Caco-2 (cell line): ENCODE measurements around the gene CTTN. TPM values are rescaled to one million over a fixed set of nuclear protein-coding genes. Genes with fewer than 3 reads are reported as not detected.
A peak's percentile ranks its signal among the peaks of the same experiment; 100 is the strongest.

Experiments
- BruUV-seq: library from RNA; stranded (reverse); fragments of 400-500 nt; replicated peaks from 2 replicates; lab custom pipeline; 2021; lab: Mats Ljungman, UMichigan
- CTCF ChIA-PET: fragments of 300-600 bp; sonication (Branson Sonifier 250); formaldehyde crosslinking; loops from one replicate; lab custom pipeline; 2022; ENCODE audit warnings: antibody characterized with exemption; lab: Charles Lee
- POLR2A ChIA-PET: fragments of 300-600 bp; sonication (Branson Sonifier 250); formaldehyde crosslinking; loops from one replicate; lab custom pipeline; 2022; ENCODE audit warnings: antibody characterized with exemption; lab: Charles Lee
- DNase-seq, 2 experiments: peaks; one replicate each; pipeline versions ENCODE4 v3.0.0 to v3.0.0-alpha.2; 2020 to 2022
- H3K27me3 ChIP-seq: replicated peaks from 2 replicates; pipeline ENCODE4 v1.6.0; 2011; ENCODE audit warnings: low read length; ENCODE audit not compliant: control insufficient read depth, insufficient read depth
- H3K36me3 ChIP-seq: 2 replicates; pipeline ENCODE4 v1.5.1; 2011; ENCODE audit warnings: low read length; ENCODE audit not compliant: control insufficient read depth, insufficient read depth
- H3K4me1 ChIP-seq: fragments of 250-450 bp; sonication (Bioruptor Pico); 2 replicates; pipeline ENCODE4 v1.5.1; 2020; ENCODE audit warnings: mild to moderate bottlenecking
- H3K4me3 ChIP-seq: 2 replicates; pipeline ENCODE4 v1.5.1; 2011; ENCODE audit warnings: low read depth, mild to moderate bottlenecking, control low read depth, low read length
- H3K9me3 ChIP-seq: fragments of 250-450 bp; sonication (Bioruptor Pico); 2 replicates; pipeline ENCODE4 v1.5.1; 2020; ENCODE audit warnings: mild to moderate bottlenecking, moderate library complexity
- H3K27ac Mint-ChIP-seq: one replicate; pipeline ENCODE4 v1.8.0; 2022; ENCODE audit warnings: mixed read lengths; ENCODE audit not compliant: unreplicated experiment
- H3K27me3 Mint-ChIP-seq: one replicate; pipeline ENCODE4 v1.8.0; 2022; ENCODE audit warnings: mixed read lengths; ENCODE audit not compliant: insufficient read depth, unreplicated experiment
- H3K36me3 Mint-ChIP-seq: one replicate; pipeline ENCODE4 v1.8.0; 2022; ENCODE audit warnings: mild to moderate bottlenecking, mixed read lengths; ENCODE audit not compliant: insufficient read depth, unreplicated experiment
- H3K4me1 Mint-ChIP-seq: one replicate; pipeline ENCODE4 v1.8.0; 2022; ENCODE audit warnings: low read depth, mixed read lengths; ENCODE audit not compliant: unreplicated experiment
- H3K4me3 Mint-ChIP-seq: one replicate; pipeline ENCODE4 v1.8.0; 2022; ENCODE audit warnings: mild to moderate bottlenecking, moderate library complexity, mixed read lengths; ENCODE audit not compliant: unreplicated experiment
- H3K9me3 Mint-ChIP-seq: one replicate; pipeline ENCODE4 v1.8.0; 2022; ENCODE audit warnings: mixed read lengths; ENCODE audit not compliant: unreplicated experiment
- intact Hi-C: fragments of 100-400 bp; cut with micrococcal nuclease; formaldehyde crosslinking; loops from one replicate; pipeline ENCODE4 v1.10.0; 2022; ENCODE audit not compliant: unreplicated experiment
- total RNA-seq: library from RNA; stranded (reverse); gene quantifications from 2 replicates; pipeline ENCODE4 v1.2.3, GENCODE V29; 2022
- TF ChIP-seq, protein P1 (sequence below), 2 experiments: fragments of 200-600 bp in 1 of 2; IDR thresholded peaks; 1 replicate in 1 of 2; 2 replicates in 1 of 2; pipeline versions ENCODE4 v1.5.1 to v1.8.0; 2011 to 2022; ENCODE audit warnings: antibody characterized with exemption in 1 of 2, control low read depth in 1 of 2, inconsistent platforms in 1 of 2, low read depth in 1 of 2, low read length in 1 of 2, mild to moderate bottlenecking in 1 of 2, moderate library complexity in 1 of 2; ENCODE audit not compliant: insufficient read depth in 1 of 2, severe bottlenecking in 1 of 2, unreplicated experiment in 1 of 2

Gene CTTN
- total RNA-seq, 1 experiment from 2014 or later, result 502 TPM

DNA sequence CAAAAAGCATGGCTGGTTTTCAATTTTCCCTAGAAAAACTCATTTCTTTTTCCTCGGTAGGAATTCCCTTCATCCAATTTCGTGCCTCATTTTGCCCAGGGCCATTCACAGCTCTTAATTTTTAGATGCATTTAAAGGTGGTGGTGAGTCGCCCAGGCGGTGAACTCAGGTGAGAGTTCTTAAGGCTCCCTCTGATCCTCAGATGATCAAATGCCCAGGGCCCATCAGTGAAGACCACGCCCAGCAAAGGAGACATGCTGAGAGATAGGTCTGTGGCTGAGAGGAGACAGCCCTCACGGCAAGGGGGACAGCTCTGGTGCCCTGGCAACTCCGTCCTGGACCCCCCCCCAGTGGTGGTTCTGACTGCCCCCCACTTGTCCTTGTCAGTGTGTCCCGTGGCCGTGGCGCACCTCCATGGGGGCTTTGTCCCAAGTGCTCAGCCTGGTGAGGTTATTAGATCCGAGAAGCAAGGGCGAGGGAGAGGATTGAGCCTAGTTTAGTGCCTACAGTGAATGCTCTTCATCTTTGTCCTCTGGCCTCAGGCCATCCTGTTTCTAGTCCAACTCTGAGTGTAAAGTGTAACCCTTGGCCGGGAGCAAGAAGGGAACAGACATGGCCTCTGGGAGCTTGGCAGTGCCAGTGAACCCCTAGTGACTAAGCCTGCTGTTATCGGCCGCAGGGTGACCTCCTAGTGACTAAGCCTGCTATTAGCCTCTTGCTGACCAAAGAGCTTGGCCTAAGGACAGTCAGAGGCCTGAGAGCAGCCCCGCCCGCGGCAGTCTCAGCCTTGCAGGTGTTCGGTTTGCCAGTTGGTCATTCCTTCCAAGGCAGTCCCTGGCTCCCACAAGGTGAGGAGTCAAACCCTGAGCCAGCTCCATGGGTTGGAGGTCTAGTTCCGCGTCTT lies 83.5 kb downstream of the CTTN start:
- Mint-ChIP-seq H3K36me3 (peaks cover 50% of the 10 kb centered on the region), H3K4me3 (no peak overlapping the region), H3K4me1 (no peaks in the 10 kb centered on the region), H3K27ac (peak overlapping the region; percentile 46), H3K27me3 (no peaks in the 10 kb centered on the region), H3K9me3 (no peaks in the 10 kb centered on the region)
- Histone ChIP-seq H3K36me3 (no peaks in the 10 kb centered on the region), H3K27me3 (no peaks in the 10 kb centered on the region), H3K4me3 (no peak overlapping the region), H3K4me1 (no peaks in the 10 kb centered on the region; the same call in 1 of the 2 replicates), H3K9me3 (no peaks in the 10 kb centered on the region)
- ChIA-PET POLR2A (no interaction called here), CTCF (no interaction called here)
- BruUV-seq, result no TSS peak
- TF ChIP-seq, protein P1, sequence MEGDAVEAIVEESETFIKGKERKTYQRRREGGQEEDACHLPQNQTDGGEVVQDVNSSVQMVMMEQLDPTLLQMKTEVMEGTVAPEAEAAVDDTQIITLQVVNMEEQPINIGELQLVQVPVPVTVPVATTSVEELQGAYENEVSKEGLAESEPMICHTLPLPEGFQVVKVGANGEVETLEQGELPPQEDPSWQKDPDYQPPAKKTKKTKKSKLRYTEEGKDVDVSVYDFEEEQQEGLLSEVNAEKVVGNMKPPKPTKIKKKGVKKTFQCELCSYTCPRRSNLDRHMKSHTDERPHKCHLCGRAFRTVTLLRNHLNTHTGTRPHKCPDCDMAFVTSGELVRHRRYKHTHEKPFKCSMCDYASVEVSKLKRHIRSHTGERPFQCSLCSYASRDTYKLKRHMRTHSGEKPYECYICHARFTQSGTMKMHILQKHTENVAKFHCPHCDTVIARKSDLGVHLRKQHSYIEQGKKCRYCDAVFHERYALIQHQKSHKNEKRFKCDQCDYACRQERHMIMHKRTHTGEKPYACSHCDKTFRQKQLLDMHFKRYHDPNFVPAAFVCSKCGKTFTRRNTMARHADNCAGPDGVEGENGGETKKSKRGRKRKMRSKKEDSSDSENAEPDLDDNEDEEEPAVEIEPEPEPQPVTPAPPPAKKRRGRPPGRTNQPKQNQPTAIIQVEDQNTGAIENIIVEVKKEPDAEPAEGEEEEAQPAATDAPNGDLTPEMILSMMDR (IDR thresholded peaks at IDR 0.05; ENCODE audit: insufficient read depth in 1 of 2, low read depth in 1 of 2, low read length in 1 of 2, severe bottlenecking in 1 of 2, unreplicated experiment in 1 of 2), result no peak
- intact Hi-C loops, result no loop called here
- peak in 1 of 2 experiments; percentile 73 for DNase-seq

DNA sequence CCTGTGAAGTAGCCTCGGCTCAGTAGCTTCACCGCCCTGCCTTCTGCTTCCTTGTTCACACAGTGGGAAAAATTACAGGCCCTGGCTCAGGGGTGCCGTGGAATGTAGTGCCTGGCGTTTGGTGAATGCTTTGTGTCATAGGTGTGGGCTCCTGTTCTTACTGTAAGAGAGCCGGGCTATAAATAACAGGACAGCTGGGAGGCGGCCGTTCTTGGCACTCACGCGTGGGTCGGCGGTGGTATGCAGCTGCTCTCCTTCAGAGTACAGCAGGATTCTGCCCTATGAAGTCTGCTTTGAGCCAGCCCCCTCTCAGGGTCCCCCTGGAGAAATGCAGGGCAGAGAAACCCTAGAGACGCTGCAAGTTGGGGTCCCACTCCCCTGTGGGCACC lies 84.2 kb downstream of the CTTN start:
- no peaks in the 10 kb centered on the region; the same call in 1 of the 2 replicates for H3K4me1 ChIP-seq
- intact Hi-C loops, result no loop called here
- no peaks in the 10 kb centered on the region for H3K36me3 ChIP-seq
- no peaks in the 10 kb centered on the region for H3K27me3 ChIP-seq
- peaks cover 54% of the 10 kb centered on the region for H3K36me3 Mint-ChIP-seq
- H3K27me3 Mint-ChIP-seq, result no peaks in the 10 kb centered on the region
- no peaks in the 10 kb centered on the region for H3K4me1 Mint-ChIP-seq
- H3K27ac Mint-ChIP-seq, result peak overlapping the region; percentile 46
- CTCF ChIA-PET, result interaction anchor here (0.5 kb wide), 1 partner anchor 57 kb away, joined by 5 read pairs; no protein-coding TSS in a partner anchor
- DNase-seq, result no peak
- no peaks in the 10 kb centered on the region for H3K9me3 ChIP-seq
- BruUV-seq, result no TSS peak
- TF ChIP-seq, protein P1 (IDR thresholded peaks at IDR 0.05; ENCODE audit: insufficient read depth in 1 of 2, low read depth in 1 of 2, low read length in 1 of 2, severe bottlenecking in 1 of 2, unreplicated experiment in 1 of 2), result no peak
- POLR2A ChIA-PET, result no interaction called here
- no peak overlapping the region for H3K4me3 Mint-ChIP-seq
- no peaks in the 10 kb centered on the region for H3K9me3 Mint-ChIP-seq
- H3K4me3 ChIP-seq, result no peak overlapping the region

DNA sequence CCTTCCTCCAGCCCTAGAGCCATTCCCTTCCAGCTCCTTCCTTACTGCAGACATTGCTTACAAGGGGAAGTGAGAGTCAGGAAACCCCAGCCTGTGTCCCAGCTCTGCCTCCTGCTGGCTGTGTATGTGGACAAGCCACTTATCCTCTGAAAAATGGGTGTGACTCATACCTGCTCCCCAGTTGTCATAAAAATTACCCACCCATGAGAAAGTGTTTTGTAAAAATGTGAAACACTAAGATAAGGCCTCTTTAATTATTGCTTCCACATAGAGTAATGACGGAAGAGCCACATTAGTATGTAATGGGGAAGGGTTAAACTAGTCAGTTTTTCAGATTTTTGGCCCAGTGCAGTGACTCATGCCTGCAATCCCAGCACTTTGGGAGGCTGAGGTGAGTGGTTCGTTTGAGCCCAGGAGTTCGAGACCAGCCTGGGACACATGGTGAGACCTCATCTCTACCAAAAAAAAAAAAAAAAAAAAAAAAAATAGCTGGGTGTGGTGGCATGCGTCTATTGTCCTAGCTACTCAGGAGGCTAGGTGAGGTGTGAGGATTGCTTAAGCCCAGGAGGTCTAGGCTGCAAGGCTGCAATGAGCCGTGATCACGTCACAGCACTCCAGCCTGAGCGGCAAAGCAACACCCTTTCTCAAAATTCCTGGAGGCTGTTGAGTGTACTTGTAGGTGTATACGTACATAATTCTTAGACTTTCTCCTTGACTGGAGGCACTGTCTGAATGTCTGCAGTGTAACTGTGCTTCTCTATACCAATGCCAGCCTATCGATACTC lies 84.9 kb downstream of the CTTN start:
- H3K4me1 Mint-ChIP-seq, result no peaks in the 10 kb centered on the region
- H3K9me3 Mint-ChIP-seq, result no peaks in the 10 kb centered on the region
- CTCF ChIA-PET, result interaction anchor here (0.5 to 0.6 kb wide), 4 partner anchors 57 to 1044 kb away, joined by 3 to 7 read pairs (median 4); partner anchors contain the start of gene KRTAP5-7
- TF ChIP-seq, protein P1 (IDR thresholded peaks at IDR 0.05; ENCODE audit: insufficient read depth in 1 of 2, low read depth in 1 of 2, low read length in 1 of 2, severe bottlenecking in 1 of 2, unreplicated experiment in 1 of 2), result peak; percentile 36 to 49
- no peak for DNase-seq
- Histone ChIP-seq H3K36me3 (no peaks in the 10 kb centered on the region), H3K9me3 (no peaks in the 10 kb centered on the region), H3K4me3 (no peak overlapping the region), H3K27me3 (no peaks in the 10 kb centered on the region), H3K4me1 (no peaks in the 10 kb centered on the region; the same call in 1 of the 2 replicates)
- no peak overlapping the region for H3K27ac Mint-ChIP-seq
- peaks cover 58% of the 10 kb centered on the region for H3K36me3 Mint-ChIP-seq
- no peak overlapping the region for H3K4me3 Mint-ChIP-seq
- no TSS peak for BruUV-seq
- intact Hi-C loops, result no loop called here
- POLR2A ChIA-PET, result interaction anchor here (0.6 kb wide), 1 partner anchor 969 kb away, joined by 4 read pairs; the partner anchor contains the start of gene NADSYN1
- H3K27me3 Mint-ChIP-seq, result no peaks in the 10 kb centered on the region
